GM19438 (cell line): ENCODE measurements around the gene COBLL1.

ENCODE experiments used
- ATAC-seq: cut with Tn5 transposase; IDR thresholded peaks from one replicate; pipeline ENCODE4 v1.9.1; 2021; ENCODE audit warnings: low read depth; ENCODE audit not compliant: unreplicated experiment

COBLL1 gene

GRCh38 chr2:164655750-164656149, 185.9 kb downstream of the COBLL1 start:
- ATAC-seq, result no peak

- ATAC-seq, result no peak
These were observed 186.3 kb downstream of the COBLL1 start for GRCh38 chr2:164655336-164655735.

- no peak for ATAC-seq
These were observed 190.3 kb downstream of the COBLL1 start for GRCh38 chr2:164651361-164651760.

GRCh38 chr2:164644036-164644700, 197.5 kb downstream of the COBLL1 start:
- no peak for ATAC-seq

- ATAC-seq, result no peak
These were observed 198.6 kb downstream of the COBLL1 start for GRCh38 chr2:164642946-164643555.

- no peak for ATAC-seq
These were observed 199.4 kb downstream of the COBLL1 start for GRCh38 chr2:164642268-164642667.
